Measurements from ENCODE around the gene M1AP.

Gene M1AP

DNA sequence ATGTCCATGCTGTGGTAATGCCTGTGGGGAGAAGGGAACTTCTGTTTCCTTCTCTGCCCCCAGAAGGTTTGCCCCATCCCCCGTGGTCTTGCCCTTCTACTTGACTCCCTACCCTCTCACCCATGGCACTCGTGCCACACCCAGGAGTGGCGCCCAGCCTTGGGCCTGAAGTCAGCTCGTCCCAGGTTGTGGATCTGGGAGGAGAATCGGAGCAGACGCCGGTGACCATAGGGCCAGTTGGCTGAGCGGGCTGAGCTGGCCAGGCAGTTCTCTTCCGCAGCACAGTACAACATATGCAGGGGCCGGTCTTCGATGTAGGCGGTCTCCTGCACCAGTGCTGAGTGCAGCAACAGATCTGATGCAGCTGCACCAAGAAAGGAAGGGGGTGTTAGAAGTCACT lies 113.7 kb downstream of the M1AP start:
- no peak overlapping the region for H3K4me3 ChIP-seq (replicated peaks in 1 of 2; ENCODE audit: low read depth in 2 of 2, low read length in 2 of 2)
- no peak for DNase-seq (ENCODE audit: low read depth in 2 of 2)
- TF ChIP-seq, protein P1, sequence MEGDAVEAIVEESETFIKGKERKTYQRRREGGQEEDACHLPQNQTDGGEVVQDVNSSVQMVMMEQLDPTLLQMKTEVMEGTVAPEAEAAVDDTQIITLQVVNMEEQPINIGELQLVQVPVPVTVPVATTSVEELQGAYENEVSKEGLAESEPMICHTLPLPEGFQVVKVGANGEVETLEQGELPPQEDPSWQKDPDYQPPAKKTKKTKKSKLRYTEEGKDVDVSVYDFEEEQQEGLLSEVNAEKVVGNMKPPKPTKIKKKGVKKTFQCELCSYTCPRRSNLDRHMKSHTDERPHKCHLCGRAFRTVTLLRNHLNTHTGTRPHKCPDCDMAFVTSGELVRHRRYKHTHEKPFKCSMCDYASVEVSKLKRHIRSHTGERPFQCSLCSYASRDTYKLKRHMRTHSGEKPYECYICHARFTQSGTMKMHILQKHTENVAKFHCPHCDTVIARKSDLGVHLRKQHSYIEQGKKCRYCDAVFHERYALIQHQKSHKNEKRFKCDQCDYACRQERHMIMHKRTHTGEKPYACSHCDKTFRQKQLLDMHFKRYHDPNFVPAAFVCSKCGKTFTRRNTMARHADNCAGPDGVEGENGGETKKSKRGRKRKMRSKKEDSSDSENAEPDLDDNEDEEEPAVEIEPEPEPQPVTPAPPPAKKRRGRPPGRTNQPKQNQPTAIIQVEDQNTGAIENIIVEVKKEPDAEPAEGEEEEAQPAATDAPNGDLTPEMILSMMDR (IDR thresholded peaks at IDR 0.05; ENCODE audit: low read depth, low read length) = no peak

DNA sequence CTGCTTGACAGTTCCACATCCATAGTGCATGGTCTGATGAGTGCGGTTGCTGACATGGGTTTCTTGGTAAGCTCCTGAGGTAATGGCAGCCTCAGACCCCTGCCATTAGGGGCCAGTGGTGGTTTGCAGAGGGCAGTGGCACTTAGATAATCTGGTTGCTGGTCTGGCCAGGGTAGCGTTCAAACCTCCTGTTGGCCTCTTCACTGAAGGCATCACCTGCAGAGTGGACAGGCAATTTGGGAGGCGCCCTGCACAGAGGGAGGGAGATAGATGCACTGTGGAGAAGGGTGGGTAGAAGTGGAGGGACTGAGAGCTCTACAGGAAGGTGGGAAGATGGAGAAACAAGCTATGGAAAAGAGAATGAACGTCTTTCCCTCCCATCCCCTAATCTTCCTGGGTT lies 114.7 kb downstream of the M1AP start:
- TF ChIP-seq, protein P1 (IDR thresholded peaks at IDR 0.05; ENCODE audit: low read depth, low read length) = no peak
- no peak for DNase-seq (ENCODE audit: low read depth in 2 of 2)
- H3K4me3 ChIP-seq (replicated peaks in 1 of 2; ENCODE audit: low read depth in 2 of 2, low read length in 2 of 2) = no peak overlapping the region

DNA sequence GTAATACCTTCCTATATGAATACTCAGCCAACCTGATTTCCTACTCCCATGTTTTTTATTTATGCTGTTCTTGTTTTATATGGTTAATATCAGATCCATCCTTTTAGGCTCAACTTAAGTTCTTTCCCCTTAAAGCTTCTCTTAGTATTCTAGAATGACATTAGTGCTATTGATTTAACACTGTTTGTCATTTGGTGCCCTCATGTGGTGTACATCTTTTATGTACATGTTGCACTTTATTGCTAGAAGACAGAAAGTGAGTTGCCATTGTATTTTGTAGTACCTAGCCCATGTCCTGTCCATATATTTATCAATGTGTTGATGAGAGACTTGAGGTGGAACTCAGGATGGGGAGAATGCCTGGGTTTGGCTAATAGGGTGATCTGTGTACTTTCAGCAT lies 115.9 kb downstream of the M1AP start:
- no peak overlapping the region for H3K4me3 ChIP-seq (replicated peaks in 1 of 2; ENCODE audit: low read depth in 2 of 2, low read length in 2 of 2)
- peak; percentile 66 to 71 for DNase-seq (ENCODE audit: low read depth in 2 of 2)
- TF ChIP-seq, protein P1 (IDR thresholded peaks at IDR 0.05; ENCODE audit: low read depth, low read length) = peak; percentile 12

DNA sequence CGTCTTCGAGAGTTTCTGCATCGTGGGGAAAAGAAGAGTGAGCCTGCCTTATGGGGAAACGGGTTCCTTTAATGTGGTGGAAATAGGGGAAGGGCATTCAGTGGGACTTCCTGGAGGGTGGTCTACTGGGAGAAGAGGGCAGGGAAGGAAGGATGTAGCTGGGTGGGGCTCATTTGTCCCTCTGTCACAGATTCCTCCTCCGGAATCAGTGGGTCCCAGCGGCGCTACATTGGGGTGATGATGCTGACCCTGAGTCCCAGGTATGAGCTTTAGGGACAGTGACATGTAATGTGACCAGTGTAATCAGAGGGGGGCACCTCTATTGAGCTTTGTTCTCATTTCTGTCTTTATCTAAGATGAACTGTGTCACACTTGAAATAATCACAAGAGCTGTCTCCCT lies 116.5 kb downstream of the M1AP start:
- DNase-seq (ENCODE audit: low read depth in 2 of 2) = no peak
- H3K4me3 ChIP-seq (replicated peaks in 1 of 2; ENCODE audit: low read depth in 2 of 2, low read length in 2 of 2) = no peak overlapping the region
- TF ChIP-seq, protein P1 (IDR thresholded peaks at IDR 0.05; ENCODE audit: low read depth, low read length) = no peak

DNA sequence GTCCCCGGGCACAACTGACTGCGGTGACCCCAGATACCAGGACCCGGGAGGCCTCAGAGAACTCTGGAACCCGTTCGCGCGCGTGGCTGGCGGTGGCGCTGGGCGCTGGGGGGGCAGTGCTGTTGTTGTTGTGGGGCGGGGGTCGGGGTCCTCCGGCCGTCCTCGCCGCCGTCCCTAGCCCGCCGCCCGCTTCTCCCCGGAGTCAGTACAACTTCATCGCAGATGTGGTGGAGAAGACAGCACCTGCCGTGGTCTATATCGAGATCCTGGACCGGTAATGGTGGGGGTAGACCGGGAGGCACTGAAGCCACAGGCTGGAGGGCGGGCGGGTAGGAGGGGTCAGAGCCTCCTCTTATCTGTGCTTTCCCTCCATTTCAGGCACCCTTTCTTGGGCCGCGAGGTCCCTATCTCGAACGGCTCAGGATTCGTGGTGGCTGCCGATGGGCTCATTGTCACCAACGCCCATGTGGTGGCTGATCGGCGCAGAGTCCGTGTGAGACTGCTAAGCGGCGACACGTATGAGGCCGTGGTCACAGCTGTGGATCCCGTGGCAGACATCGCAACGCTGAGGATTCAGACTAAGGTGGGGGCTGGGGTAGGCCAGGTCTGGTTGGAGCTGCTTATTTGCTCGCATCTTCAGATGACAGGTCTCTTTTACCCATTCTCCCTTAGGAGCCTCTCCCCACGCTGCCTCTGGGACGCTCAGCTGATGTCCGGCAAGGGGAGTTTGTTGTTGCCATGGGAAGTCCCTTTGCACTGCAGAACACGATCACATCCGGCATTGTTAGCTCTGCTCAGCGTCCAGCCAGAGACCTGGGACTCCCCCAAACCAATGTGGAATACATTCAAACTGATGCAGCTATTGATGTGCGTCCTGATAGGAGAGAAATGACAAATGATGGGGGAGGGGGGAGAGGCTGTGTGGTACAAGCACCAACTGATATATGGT lies 117.6 kb downstream of the M1AP start:
- peak; percentile 45 to 70 for DNase-seq (ENCODE audit: low read depth in 2 of 2)
- TF ChIP-seq, protein P1 (IDR thresholded peaks at IDR 0.05; ENCODE audit: low read depth, low read length) = no peak
- H3K4me3 ChIP-seq (replicated peaks in 1 of 2; ENCODE audit: low read depth in 2 of 2, low read length in 2 of 2) = peak overlapping the region; percentile 98 to 99

DNA sequence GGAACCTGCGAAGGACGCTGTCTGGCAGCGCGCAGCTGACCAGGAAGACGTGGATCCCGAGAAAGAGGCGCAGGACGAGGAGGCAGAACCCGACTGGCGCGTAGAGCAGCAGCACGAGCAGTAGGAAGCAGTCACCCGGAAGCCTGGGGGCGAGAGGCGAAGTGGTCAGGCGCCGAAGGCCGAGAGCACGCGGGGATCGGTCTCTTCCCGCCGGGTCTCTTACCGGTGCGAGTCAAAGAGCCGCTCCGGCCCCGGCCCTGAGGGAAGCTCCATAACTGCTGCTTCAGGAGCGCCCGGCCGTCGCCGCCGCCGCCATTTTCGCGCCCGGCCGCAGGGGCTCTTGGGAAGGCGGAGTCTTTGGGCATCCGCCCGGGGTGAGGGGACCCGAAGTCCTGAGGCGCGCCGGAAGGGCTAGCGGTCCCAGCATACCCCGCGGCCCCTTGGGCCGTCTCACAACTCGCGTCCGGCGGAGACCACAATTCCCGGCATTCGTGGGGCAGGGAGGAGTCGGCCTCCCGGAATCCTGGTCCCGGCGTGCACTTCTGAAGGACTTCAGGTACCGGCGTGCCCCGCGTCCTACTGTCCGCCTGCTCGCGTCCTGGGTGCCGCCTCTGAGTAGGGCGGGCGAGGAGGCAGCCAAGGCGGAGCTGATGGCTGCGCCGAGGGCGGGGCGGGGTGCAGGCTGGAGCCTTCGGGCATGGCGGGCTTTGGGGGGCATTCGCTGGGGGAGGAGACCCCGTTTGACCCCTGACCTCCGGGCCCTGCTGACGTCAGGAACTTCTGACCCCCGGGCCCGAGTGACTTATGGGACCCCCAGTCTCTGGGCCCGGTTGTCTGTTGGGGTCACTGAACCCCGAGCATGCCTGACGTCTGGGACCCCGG lies 118.5 kb downstream of the M1AP start, which contains the start of the genes AUP1 and HTRA2:
Gene AUP1, minus strand, starts transcription at position 350 of the 882 bp plus-strand sequence. Its CDS starts 77 bp downstream, at position 273.
Gene HTRA2, plus strand, starts transcription at position 577 of the 882 bp plus-strand sequence. Its CDS starts 74 bp downstream, at position 651.
- peak; percentile 99 for DNase-seq (ENCODE audit: low read depth in 2 of 2)
- H3K4me3 ChIP-seq (replicated peaks in 1 of 2; ENCODE audit: low read depth in 2 of 2, low read length in 2 of 2) = peak within 1 kb of the TSS; percentile 98 to 99
- TF ChIP-seq, protein P1 (IDR thresholded peaks at IDR 0.05; ENCODE audit: low read depth, low read length) = no peak
